HuH-7 (cell line): ENCODE data around the gene MLLT10.
"Not testable (repeated sequence)": the region's sequence is repeated elsewhere in the genome, so short reads cannot be mapped to it uniquely, and the experiment has no call there.

Experiments used
- DNase-seq: peaks from one replicate; pipeline ENCODE4 v3.0.0; 2011; ENCODE audit warnings: low spot score

Gene MLLT10

GRCh38 chr10:21581421-21581834 is 47.4 kb downstream of the MLLT10 start:
- DNase-seq = not testable (repeated sequence)

- DNase-seq = no peak
These were observed 51.0 kb downstream of the MLLT10 start for GRCh38 chr10:21584834-21585530.

GRCh38 chr10:21587391-21587790 is 53.4 kb downstream of the MLLT10 start:
- DNase-seq = no peak

DNA sequence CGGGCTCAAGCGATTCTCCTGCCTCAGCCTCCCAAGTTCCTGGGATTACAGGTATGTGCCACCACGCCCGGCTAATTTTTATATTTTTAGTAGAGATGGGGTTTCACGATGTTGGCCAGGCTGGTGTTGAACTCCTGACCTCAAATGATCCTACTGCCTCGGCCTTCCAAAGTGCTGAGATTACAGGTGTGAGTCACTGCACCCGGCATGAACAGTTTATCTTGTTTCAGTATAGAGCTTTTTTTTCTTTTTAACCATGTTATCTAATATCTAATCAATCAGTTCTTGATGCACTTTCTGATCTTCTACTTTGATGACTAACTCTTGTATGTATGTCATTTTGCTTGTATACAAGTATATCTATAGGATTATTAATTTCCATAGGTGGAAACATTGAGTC is 54.1 kb downstream of the MLLT10 start:
- DNase-seq = not testable (repeated sequence)

DNA sequence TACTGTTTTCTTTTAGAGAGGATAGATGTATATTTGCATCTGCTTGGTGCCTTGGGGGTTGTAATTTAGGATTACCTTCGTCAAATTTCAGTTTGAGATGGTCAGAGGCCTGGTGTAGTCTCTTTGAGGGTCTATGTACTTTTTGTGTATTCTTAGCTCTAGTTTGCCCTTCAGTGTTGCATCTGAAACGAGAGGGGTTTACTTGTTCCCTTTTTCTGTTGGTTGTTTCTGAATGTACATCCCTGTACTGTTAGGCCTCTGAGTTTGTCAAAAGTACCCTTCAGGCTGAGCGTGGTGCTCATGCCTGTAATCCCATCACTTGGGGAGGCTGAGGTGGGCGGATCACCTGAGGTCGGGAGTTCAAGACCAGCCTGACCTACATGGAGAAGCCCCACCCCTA is 60.0 kb downstream of the MLLT10 start:
- no peak for DNase-seq

DNA sequence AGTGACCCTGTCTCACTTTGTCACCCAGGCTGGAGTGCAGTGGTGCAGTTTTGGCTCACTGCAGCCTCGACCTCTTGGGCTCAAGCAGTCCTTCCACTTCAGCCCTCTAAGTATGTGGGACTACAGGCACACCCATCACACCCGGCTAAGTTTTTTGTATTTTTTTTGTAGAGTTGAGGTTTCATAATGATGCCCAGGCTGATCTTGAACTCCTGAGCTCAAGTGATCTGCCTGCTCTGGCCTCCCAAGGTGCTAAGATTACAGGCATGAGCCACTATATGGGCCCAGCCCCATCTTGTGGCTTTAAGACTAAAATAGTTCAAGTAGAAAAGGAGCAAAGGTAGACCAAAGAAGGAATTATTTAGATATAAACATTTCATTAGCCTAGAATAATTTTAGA is 65.5 kb downstream of the MLLT10 start:
- DNase-seq = no peak

GRCh38 chr10:21600804-21601433 is 66.9 kb downstream of the MLLT10 start:
- DNase-seq = no peak

GRCh38 chr10:21602313-21602712 is 68.3 kb downstream of the MLLT10 start:
- no peak for DNase-seq

DNA sequence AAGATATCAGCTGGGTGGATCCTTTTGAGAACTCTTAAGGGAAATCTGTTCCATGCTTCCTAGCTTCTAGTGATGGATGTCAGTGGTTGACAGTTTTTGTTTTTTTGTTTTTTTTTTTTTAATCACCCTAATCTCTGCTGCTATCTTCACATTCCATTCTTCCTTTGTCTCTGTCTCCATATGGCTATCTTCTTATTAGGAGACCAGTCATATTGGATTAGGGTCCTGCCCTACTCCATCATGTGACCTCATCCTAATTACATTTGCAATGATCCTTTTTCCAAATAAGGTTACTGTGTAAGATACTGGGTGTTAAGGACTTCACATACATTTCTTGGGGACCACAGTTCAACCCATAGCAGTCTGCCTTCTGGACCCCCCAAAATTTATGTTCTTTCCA is 69.7 kb downstream of the MLLT10 start:
- DNase-seq = no peak

- DNase-seq = no peak
These were observed 70.6 kb downstream of the MLLT10 start for GRCh38 chr10:21604651-21605050.

DNA sequence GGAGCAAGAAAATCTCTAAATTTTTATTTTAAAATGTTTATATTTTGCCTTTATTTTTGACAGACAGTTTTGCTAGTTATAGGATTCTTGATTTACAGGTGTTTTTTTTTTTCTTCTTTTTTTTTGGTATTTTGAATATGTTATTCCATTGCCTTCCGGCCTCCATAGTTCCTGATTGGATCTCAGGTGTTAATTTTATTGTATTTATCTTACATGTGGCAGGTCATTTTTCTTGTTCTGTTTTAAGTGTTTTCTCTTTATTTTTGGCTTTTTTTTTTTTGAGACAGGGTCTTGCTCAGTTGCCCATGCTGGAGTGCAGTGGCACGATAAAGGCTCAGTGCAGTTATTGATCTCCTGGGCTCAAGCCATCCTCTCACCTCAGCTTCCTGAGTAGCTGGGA is 73.9 kb downstream of the MLLT10 start:
- no peak for DNase-seq

DNA sequence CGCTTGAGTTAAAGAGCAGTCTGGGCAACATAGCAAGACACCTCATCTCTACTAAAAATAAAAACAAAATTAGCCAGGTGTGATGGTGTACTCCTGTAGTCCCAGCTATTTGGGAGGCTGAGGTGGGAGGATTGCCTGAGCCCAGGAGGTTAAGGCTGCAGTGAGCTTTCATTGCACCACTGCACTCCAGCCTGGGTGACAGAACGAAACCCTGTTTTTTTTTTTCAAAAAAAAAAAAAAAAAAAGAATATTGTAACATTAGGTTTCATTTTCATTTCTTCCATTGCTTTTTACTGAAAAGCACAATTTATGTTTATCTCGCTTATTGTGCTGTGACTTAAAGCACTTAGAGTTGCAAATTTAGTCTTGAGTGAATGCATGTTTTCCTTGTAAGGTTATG is 80.0 kb downstream of the MLLT10 start:
- no peak for DNase-seq

DNA sequence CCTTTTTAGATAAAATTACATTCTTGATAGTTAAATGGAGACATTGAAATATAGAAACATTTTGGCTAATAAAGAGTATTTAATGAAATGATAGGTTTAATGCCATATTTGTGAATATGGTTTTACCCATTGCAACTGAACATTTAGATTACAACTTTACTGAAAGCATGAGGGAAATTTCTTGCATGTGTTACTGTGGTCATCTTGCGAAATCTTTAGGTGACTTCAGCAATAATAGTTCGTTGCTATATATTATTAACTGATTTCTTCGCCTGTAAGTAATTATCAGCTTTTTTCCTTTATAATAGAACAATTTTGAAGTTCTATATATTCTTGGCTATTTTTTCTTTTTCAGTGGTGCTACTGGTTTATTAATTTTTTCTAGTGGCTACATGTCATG is 83.2 kb downstream of the MLLT10 start:
- no peak for DNase-seq

DNA sequence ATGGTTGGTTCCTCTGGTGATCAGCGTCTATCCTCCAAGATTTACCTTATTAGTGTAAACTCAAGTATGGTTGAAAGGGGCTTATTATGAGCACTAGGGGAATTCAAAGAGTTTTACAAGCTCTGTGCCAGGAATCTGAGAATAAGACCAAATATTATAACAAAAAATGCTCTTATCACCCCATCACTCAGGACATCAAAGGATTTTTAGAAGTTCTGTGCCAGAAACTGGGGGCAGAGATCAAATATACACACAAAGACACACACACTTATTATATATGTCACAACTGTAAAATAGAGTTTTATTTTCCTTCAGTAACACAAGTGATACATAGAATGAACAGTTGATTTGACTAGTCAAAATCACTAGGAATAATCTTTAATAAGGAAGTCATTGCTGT is 89.3 kb downstream of the MLLT10 start:
- no peak for DNase-seq

DNA sequence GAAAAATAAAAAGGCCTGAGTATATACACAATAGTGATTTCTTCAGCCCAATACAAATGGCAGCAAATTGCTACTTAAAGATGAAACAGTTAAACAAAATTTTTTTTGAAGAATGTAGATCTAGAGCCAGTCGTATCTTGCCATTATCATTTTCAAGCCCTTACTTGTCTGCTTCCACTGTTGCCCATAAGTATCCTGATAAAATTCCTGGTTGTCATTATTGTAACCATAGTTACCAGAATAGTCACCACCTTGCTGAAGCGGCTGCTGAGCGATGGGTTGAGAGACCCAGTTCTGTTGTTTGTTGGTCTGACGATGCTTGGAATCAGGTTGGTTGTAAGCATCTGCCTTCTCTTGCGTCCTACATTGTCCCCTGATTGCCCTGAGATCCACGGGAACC is 90.4 kb downstream of the MLLT10 start:
- DNase-seq = not testable (repeated sequence)

DNA sequence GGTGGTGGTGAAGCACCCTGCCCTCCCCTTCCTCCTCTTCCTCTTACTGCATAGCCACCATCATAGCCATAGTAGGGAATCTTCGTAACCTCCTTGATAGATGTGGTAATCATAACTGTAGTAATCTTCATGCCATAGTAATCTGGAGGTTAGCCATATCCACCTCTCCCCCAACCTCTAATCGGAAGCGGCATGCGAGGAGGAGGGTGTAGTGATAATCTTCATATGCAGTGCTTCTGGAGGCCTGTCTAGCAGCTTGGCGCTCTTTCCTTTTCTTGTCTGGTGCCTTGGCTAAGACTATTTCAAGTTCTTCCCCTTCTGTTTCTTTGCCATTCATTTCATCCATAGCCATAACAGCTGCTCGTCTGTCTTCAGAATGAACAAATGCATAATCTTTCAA is 90.9 kb downstream of the MLLT10 start:
- no peak for DNase-seq

- DNase-seq = no peak
These were observed 91.7 kb downstream of the MLLT10 start for GRCh38 chr10:21625623-21626229.

- DNase-seq = no peak
These were observed 92.6 kb downstream of the MLLT10 start for GRCh38 chr10:21626457-21627161.

GRCh38 chr10:21627331-21627730 is 93.3 kb downstream of the MLLT10 start:
- no peak for DNase-seq

GRCh38 chr10:21628023-21628422 is 94.0 kb downstream of the MLLT10 start:
- DNase-seq = no peak

GRCh38 chr10:21628645-21629044 is 94.6 kb downstream of the MLLT10 start:
- not testable (repeated sequence) for DNase-seq

- DNase-seq = peak; percentile 24
These were observed 100.8 kb downstream of the MLLT10 start for GRCh38 chr10:21634599-21635365.
